ENCODE data around the gene SLC39A12. TPM values are rescaled to one million over a fixed set of nuclear protein-coding genes. Genes with fewer than 3 reads are reported as not detected.

The SLC39A12 gene
- total RNA-seq, 1 donor from 2014 or later: not detected

DNA sequence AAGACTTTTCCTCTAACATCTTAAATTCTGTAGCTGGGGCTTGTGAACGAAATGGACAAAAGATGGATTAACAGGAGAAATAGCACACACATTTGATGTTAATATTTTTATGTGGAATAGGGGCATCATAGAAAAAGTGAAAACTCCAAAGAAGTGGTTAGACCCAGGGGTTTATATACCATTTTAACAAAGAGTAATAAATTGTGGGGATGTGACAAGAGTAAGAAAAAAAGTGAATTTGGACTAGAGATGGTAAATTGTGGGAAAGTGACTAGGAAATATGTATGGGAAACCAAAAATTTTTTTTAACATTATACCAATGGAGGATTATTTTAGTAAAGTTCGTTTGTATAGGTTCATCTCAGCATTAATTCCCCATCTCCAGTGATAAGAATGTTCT is 8.2 kb downstream of the SLC39A12 start:
- no peak for ATAC-seq
- intact Hi-C loops (cut with micrococcal nuclease): no loop called here
- no peak for DNase-seq

DNA sequence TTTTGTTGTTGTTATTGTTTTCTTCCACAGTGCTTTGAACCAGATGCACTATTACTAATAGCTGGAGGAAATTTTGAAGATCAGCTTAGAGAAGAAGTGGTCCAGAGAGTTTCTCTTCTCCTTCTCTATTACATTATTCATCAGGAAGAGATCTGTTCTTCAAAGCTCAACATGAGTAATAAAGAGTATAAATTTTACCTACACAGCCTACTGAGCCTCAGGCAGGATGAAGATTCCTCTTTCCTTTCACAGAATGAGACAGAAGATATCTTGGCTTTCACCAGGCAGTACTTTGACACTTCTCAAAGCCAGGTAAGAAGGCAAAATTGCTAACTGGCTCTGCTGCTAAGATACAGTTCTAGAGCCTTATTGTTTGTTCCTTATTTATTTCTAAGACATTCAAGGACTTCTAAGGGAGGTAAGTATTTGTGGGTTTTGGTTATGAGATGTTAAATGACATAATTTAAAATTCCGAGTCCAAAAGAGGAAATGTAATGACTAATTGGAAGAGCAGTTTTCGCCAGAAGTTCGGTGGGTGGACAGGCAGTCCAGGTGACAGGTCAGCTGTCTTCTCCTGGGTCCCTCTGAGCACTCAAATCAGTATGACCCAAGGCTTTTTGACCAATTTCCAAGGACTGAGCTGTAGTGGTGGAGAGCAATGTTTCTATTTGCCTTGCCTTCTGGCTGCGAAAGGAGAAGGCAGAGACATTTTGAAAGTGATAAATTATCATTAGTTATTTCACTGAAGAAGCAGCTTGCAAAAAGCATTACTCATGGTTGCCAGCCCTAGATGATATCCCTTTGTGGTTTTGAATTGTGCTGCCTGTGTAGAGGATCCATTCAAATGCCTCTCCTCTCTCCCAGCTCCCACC is 10.1 kb downstream of the SLC39A12 start:
- no peak for DNase-seq
- intact Hi-C loops (cut with micrococcal nuclease): no loop called here
- no peak for ATAC-seq

DNA sequence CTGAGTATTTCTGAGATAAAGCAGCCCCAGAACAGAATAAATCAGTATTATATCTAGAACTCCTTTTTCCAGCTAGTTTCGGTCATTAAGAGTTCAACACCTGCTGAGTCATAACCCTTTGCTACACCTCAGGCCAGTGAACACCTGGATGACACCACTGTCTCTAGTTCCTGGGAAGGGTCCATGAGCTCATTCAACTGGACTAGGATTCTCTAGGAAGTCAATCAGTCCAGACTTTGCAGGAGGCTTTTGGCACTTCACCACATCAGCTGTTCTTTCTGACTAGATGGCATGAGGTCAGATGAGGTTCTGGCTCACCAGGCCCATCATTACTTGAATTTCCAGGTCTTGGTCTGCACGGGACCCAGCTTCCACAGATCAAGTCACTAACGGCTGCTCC is 11.7 kb downstream of the SLC39A12 start:
- DNase-seq (no peak), ATAC-seq (no peak)

DNA sequence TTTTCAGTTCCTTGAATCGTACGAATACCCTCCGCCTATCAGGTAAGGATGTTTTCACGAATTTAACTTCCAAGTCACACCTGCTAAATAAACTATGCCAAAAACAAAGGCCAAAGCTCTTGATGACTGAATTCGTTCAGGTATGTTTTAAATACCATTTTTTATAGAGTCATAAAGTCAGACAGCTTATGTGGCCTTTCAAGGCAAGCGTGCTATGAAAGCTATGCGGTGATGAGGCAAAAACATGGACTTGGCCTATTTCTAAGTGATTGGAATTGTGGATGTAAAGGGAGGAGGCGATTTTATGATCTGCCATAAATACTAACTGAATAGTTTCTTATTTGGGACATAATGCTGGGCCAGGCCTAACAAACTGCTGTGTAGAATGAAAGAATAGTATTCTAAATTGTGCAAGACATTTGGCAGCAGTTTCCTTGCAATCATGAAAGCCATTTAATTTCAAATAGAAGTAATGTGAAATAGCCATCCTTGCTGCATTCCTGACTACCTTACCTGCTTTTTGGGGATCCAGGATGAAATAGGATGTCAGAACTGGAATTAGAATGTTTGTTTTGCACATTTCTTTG is 14.0 kb downstream of the SLC39A12 start:
- intact Hi-C loops (cut with micrococcal nuclease): no loop called here
- ATAC-seq (no peak), DNase-seq (no peak)

More for the DNA sequence above, 11.7 kb downstream of the SLC39A12 start:
- intact Hi-C loops (cut with micrococcal nuclease): no loop called here

DNA sequence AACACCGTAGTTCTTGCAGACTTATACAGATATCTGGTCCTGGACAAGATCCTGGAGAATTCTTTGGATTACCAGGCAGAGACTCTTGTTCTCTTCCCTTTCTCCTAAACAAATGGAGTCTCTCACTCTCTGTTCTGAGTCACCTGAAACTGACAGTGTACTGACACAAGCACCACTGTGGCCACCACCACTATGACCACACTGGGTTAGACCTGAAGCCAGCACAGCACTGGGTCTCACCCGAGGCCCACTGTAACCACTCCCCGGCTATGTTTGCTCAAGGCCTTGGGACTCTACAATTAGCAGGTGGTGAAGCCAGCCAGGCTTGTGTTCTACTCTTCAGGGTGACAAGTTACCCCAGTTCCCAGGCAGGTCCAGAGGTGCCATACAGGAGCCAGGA is 22.8 kb downstream of the SLC39A12 start:
- intact Hi-C loops (cut with micrococcal nuclease): no loop called here
- ATAC-seq: no peak

DNA sequence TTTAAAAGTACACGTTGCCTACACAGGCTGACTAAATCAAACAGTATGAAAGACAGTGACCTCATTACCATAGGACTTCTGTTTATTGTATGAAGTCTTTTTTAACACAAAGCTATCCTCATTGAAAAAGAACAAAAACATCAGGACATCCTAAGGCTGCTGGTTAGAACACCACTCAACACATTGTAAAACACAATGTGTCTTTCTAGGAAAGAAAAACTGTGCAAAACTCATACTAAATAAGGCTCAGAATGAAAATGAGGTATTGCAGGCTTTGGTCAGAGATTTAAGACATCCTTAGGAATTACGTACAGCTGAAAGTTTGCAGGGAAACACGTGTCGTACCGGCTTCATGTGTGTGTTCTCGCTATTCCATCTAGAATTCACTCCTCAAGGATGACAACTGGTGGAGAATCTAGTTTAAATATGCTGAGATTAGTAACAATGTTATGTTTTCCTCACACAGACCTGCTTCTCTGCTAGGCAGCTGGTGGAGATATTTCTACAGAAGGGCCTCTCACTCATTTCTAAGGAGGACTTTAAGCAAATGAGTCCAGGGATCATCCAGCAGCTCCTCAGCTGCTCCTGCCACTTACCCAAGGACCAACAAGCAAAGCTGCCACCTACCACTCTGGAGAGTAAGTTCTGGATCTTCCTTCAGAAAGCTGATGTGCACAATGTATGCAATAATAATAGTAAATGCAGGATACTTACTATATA is 29.3 kb downstream of the SLC39A12 start:
- ATAC-seq (no peak), DNase-seq (no peak)
- intact Hi-C loops (cut with micrococcal nuclease): no loop called here

More for the DNA sequence above, 22.8 kb downstream of the SLC39A12 start:
- no peak for DNase-seq

DNA sequence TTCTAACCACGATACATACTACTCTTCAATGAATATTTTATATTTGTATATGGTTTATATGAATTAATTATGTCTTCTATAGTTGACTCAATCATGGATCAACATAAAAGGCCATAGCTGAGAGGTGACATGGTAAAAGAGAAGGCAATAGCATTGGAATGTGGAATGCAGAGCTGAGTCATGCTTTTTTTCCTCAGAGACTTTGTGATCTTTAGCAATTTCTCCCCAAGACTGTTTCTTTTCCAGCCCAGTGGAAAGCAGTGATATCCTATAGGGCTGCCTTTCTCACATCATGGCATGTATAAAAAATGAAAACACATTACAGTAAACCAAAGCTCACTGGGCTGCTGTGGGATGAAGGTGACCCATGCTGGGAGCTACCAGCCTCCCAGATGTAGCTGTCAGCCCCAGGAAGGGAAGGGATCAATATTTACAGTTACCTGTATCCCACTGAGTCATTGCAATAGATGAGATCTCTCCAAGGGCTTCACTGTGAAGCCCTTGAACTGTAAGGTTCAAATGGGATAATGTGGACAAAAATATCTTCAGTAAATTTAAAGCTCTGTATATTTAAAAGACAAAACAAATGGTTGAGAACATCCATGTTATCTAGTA is 30.2 kb downstream of the SLC39A12 start:
- ATAC-seq: no peak
- intact Hi-C loops (cut with micrococcal nuclease): no loop called here
- DNase-seq: no peak

DNA sequence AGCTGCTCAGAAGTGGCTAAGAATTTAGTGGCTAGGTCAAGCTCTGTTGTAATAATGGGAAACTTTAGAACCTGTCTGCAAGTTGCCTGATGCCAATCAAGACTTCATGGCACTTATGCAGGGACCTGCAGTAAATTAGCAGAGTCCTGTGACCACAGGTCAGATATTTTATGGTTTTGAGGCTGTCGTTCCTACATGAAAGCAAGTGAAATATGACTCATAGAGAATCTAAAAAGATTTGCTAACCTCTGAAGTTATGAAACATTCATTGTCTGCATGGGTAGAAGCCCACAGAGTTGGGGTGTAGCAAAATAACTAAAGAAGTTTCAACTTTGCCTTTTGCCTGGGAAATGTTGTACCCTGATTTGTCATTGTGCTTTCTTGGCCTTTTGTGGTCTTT is 32.3 kb downstream of the SLC39A12 start:
- intact Hi-C loops (cut with micrococcal nuclease): no loop called here
- DNase-seq (no peak), ATAC-seq (no peak)

DNA sequence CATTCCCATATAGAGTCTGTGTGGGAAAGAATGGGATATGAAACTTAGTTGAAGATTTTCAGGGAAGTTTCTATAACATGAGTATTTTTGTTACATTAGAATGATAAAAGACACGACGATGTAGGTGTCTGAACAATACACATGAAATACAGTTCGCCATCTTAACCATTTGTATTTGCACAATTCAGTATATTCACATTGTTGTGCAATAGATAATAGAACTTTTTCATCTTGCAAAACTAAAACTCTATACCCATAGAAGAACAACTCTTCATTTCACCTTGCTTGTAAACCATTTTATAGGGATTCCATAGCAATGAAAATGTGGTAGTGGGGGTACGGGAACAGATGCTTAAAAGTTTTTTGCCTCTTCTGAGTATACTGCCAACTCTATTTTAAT is 32.8 kb downstream of the SLC39A12 start:
- intact Hi-C loops (cut with micrococcal nuclease): no loop called here
- ATAC-seq: no peak
- DNase-seq: no peak

DNA sequence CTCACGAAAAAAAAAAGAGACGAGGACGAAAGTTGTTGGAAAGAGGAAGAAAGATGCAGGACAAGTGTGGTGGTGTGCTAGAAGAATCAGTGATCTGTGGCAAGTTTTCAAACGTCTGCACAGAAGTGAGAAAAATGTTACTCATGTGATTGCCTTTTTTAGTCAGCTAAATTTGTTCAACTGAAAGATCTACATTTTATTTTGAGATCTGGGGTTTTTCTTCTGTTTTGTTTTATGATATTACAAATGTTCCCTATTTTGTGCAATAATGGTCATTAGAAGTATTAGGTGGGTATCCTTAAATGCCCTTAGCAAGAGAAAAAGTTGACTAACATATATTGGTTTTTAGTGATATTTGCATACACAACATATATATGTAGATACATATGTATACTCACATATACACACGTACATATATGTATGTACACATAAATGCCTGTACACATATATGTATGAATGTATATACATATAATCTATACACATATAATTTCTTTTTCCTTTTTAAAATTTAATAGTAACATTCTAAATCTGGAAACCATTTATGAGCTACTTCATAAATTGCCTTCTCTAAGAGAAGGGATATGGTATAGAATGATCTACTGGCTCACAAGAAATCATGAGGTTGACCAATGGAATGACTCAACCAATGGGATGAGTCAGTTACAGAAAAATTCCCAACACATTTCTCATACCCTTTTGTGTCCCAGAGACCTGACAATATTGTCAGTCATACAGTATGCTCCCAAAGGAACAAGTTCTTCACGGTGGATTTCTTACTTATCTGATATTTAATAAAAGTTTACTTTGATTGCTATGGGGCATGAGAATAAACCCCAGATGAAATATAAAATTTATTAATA is 38.4 kb downstream of the SLC39A12 start:
- no peak for ATAC-seq
- DNase-seq: no peak
- intact Hi-C loops (cut with micrococcal nuclease): no loop called here

DNA sequence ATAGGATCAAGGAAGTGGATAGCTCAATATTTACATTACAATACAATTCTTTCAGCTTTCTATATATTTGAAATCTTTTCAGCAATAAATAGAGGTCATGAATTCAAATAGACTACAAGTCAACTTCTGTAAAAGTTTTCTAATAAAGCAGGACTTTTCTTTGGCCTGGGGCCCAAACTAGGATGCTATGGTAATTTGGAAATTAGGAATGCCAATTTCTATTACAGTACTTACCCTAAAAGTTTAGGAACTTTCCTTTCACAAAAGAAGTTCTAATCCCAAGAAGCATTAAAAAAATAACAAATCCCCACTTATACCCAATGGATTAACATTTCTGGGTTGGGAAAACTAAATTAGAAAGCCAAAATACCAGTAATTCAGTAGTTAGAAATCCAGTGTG is 40.5 kb downstream of the SLC39A12 start:
- ATAC-seq (no peak), DNase-seq (no peak)
- intact Hi-C loops (cut with micrococcal nuclease): no loop called here

DNA sequence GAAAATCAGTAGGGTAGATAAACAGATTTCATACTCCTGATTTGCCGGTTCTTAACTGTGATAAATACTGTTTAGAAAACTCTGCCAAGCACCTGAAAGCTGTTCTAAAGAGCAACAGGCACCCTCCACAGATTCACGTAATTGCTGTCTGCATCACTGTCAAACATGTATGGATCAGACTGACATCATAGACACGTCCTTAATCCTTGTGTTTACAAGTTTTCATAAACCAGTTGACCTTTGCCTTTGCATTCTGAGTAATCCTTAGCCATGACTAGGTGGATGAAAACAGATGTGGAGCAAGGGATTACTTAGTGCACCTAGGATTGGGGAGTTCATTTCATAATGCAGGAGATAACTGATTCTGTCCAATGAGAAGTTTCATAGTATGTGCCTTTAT is 41.6 kb downstream of the SLC39A12 start:
- ATAC-seq (no peak), DNase-seq (no peak)
- intact Hi-C loops (cut with micrococcal nuclease): no loop called here

DNA sequence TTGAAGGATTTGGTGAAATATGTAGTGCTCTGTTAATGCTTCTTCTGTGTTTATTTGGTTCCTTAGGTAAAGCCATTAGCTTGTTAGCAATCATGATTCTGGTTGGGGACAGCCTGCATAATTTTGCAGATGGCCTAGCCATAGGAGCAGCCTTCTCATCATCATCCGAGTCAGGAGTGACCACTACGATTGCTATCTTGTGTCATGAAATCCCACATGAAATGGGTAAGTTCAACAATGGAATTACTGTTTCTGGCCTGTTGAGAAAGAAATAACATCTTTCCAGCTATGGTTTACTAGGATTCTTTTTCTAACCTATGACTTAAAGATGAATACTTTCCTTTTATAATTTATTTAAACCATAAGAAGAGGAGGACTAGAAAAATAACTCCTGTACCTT is 48.9 kb downstream of the SLC39A12 start:
- no peak for ATAC-seq
- no peak for DNase-seq
- intact Hi-C loops (cut with micrococcal nuclease): no loop called here

DNA sequence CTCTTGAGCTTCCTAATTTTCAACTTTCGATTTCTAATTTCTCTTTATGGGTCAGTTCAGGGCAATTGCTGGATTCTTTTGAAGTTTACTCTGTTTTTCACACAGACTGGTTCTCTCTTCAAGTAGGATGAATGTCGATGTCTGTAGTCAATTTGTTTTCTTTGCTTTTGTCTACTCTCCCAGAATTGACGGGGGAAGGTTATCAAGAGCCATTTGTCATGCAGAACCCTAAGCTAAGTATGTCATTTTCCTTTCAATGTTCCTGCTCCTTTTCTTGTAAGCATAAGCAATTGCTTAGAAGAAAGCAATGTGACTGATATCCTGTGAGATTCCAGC is 53.7 kb downstream of the SLC39A12 start:
- intact Hi-C loops (cut with micrococcal nuclease): no loop called here
- DNase-seq (no peak), ATAC-seq (no peak)

DNA sequence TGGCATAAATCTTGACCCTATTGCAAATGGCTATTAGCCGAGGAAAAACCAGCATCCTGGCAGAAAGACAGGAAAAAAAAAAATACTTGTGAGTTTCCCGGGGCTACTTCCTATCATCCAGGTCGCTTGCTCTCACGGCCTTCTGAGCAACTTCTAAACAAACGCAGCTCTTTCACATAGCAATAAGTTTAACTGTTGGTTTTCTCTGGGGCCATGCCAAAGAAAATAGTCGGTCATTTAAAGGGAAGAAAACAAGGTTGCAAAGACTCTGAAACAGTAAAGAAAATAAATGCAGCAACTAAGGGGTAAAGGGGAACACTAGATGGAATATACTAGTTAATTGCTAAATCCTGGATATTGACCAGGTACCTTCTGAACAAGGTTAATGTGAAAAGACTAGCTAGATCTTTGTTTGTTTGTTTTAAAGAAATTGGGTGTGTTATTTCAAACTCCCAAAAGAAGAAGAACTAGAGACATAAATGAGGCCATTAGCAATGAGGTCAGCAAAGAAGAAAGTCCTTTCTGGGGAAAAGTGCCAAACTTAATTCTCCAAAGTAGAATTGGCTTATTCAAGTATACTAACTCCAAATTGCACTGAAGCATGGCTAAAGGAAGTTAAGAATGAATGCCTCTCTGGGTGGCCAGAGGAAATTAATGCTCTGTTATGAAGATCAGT is 54.2 kb downstream of the SLC39A12 start:
- ATAC-seq (peak; percentile 55), DNase-seq (no peak)
- intact Hi-C loops (cut with micrococcal nuclease): no loop called here

DNA sequence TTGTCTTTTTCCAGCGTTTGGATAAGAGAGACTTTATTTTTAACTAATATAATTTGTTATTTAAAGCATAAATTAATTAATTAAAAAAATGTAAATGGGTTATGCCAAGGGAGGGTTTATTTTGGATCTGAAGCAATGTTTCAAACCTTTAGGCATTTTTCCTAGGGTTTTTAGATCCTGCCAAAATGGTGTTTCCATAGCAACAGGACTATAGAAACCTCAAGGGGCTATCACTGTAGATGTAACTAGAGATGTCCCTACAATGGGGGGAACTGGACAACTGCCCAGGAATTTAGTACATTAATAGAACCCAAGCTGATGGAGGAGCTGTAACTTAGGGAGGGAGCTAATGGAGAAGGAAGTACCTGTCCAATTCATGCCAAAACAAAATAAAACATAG is 57.3 kb downstream of the SLC39A12 start:
- ATAC-seq: no peak
- intact Hi-C loops (cut with micrococcal nuclease): no loop called here
- DNase-seq: no peak

DNA sequence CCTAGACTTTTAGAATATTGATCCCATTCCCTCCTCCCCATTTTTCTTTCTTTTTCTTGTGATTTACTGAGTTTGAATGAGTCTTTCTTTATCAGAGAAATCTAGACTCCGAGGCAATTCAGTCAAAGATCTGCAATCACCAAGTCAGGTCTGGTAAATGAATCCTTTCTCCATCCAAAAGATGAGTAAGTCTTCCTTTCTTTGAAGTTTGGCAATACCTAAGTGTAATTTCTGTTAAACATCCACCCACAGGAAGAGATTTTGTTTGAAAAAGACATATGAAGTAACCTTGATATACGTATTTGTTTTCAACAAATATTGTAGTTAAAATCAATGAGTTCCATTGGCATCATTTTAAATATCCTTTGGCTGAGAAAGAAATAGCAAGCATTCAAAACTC is 58.3 kb downstream of the SLC39A12 start:
- intact Hi-C loops (cut with micrococcal nuclease): no loop called here
- ATAC-seq: no peak
- DNase-seq: no peak

DNA sequence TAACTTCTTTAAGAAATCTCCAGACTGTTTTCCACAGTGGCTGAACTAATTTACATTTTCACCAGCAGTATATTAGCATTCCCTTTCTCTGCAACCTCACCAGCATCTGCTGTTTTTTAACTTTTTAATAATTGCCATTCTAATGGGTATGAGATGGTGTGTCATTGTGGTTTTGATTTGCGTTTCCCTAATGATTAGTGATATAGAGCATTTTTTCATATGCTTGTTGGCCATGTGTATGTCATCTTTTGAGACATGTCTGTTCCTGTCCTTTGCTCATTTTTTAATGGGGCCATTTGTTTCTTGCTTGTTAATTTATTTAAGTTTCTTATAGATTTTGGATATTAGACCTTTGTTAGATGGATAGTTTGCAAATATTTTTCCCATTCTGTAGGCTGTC is 68.8 kb downstream of the SLC39A12 start:
- intact Hi-C loops (cut with micrococcal nuclease): no loop called here
- no peak for DNase-seq
- ATAC-seq: no peak
